ENCODE data around the gene SELENOS. TPM values are rescaled to one million over a fixed set of nuclear protein-coding genes. Genes with fewer than 3 reads are reported as not detected.

The SELENOS gene
- total RNA-seq, 1 donor from 2014 or later, result 68.0 TPM

Other genes starting within 250 kb of the SELENOS start
- 14.1 and 15.2 TPM in 2 replicates for gene CHSY1, start 25.4 kb downstream of the SELENOS start, total RNA-seq
- 15.4 and 19.6 TPM in 2 replicates for gene SNRPA1, start 17.8 kb upstream of the SELENOS start, total RNA-seq
- 2.2 and 2.5 TPM in 2 replicates for gene PCSK6, start 212.2 kb upstream of the SELENOS start, total RNA-seq